Urinary bladder (tissue), 4 donors: ENCODE measurements around the gene RCAN3. TPM values are rescaled to one million over a fixed set of nuclear protein-coding genes. Genes with fewer than 3 reads are reported as not detected.
"Not testable (repeated sequence)": the region's sequence is repeated elsewhere in the genome, so short reads cannot be mapped to it uniquely, and the experiment has no call there.

Source experiments
- DNase-seq: peaks from one replicate; pipeline ENCODE4 v3.0.0-alpha.2; 2015; ENCODE audit errors: extremely low spot score
- H3K27ac ChIP-seq: one replicate; pipeline ENCODE4 v1.5.1; 2013; ENCODE audit warnings: low read depth, mild to moderate bottlenecking, moderate library complexity
- H3K36me3 ChIP-seq: one replicate; pipeline ENCODE4 v1.6.1; 2013; ENCODE audit warnings: mild to moderate bottlenecking, moderate library complexity; ENCODE audit not compliant: insufficient read depth
- H3K4me1 ChIP-seq: one replicate; pipeline ENCODE4 v1.6.1; 2013; ENCODE audit warnings: mild to moderate bottlenecking, moderate library complexity; ENCODE audit not compliant: insufficient read depth
- H3K4me3 ChIP-seq: one replicate; pipeline ENCODE4 v1.5.1; 2013; ENCODE audit warnings: low read depth, low read length
- WGBS: extraction: QIAGEN DNeasy Blood & Tissue Kit; methylation state at CpG from one replicate; pipeline ENCODE4 v1.1.7; 2013; 5-methylcytosine and 5-hydroxymethylcytosine counted together
- polyA plus RNA-seq: library from polyadenylated mRNA; stranded (reverse); fragments of 200-250 nt; gene quantifications from one replicate; pipeline ENCODE4 v1.2.3, GENCODE V29; 2013
- total RNA-seq: library from RNA; depleted of rRNA; stranded (reverse); fragments of >200 nt; gene quantifications from one replicate; pipeline ENCODE4 v1.2.3, GENCODE V29; 2014
- donor health status: healthy with polysubstance abuse.
- donor health status: healthy.

Gene RCAN3
- total and polyA plus RNA-seq, 2 donors: 2.6 to 8.6 TPM

DNA sequence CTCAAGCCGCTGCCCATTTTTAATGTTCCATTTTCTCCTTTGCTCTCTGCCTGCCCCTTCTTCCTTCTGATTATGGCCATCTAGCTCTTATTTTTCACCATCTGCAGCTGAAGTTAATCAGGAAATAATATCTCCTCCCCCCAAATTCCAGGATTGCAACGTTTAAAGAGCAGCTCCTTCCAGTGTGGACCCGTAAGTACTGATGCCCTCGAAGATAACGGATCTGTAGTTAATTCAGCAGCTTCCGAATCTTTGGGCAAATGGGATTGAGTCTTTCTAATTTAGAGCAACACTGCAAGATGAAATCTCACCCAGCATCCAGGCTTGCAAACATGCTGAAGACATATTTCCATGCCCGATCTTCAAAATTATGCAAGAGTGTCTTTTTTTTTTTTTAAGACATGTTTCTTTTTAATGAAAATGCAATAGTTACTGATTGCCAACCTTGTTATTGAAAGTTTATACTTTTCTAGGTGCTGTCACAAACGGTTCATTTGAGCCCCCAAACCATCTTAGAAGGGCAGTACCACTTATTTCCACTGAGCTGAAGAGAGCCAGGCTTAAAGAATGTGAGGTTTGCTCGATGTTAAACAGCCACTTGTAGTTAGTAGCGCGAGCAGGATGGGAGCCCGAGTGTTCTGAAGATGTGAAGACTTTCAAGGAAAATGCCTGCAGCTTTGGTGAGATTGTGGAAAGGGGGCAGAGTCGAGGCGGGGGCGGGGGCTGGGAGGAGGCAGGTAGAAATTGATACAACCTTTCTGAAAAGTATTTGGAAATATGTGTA, 10.9 kb upstream of the RCAN3 start:
- no peak for DNase-seq
- Histone ChIP-seq H3K4me3 (no peak overlapping the region), H3K27ac (no peak overlapping the region), H3K4me1 (no peaks in the 10 kb centered on the region), H3K36me3 (no peaks in the 10 kb centered on the region)
- 35% methylated on average over 15 of the region's 15 CpGs for WGBS

DNA sequence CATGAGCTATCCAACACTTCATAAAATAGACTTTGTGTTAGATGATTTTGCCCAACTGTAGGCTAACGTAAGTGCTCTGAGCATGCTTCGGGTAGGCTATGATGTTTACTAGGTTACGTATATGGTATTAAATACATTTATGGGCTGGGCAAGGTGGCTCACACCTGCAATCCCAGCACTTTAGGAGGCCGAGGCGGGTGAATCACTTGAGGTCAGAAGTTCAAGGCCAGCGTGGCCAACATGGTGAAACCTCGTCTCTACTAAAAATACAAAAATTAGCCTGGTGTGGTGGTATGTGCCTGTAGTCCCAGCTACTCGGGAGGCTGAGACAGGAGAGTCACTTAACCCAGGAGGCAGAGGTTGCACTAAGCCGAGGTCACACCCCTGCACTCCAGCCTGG, 9.7 kb upstream of the RCAN3 start:
- not testable (repeated sequence) for H3K36me3 ChIP-seq, DNase-seq, H3K4me1 ChIP-seq, H3K27ac ChIP-seq, H3K4me3 ChIP-seq
- WGBS: 87% methylated on average over 9 of the region's 9 CpGs

DNA sequence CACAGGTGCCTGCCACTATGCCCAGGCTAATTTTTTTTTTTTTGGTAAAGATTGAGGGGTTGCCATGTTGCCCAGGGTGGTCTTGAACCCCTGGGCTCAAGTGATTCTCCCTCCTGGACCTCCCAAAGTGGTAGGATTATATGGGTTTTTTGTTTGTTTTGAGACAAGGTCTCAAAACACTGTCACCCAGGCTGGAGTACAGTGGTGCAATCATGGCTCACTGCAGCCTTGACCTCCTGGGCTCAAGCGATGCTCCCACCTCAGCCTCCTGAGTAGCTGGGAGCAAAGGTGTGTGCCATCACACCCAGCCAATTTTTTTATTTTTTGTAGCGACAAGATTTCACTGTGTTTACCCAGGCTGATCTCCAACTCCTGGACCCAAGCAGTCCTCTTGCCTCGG, 8.9 kb upstream of the RCAN3 start:
- Histone ChIP-seq H3K36me3 (no peaks in the 10 kb centered on the region), H3K27ac (no peak overlapping the region), H3K4me3 (no peak overlapping the region), H3K4me1 (no peaks in the 10 kb centered on the region)
- 77% methylated on average over 3 of the region's 3 CpGs for WGBS
- DNase-seq: no peak

DNA sequence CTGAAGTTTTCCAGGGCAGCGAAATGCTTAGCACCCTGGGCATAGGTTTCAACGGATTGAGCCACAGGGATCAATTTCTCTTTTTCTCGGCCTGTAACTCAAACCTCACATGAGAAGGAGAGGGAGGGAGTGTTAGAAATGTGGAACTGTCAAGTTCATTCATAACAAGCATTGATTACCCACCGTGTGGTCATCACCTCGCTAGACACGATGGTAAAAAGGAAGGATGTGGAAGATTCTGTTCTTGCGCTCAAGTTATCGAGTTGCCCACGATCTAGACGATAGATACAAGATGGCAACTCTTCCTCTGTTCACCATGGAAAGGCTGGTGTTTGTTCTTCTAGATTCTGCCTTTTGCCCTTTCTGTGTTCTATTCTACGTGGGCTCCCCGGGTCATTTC, 4.0 kb upstream of the RCAN3 start:
- no peak for DNase-seq
- H3K27ac ChIP-seq: no peak overlapping the region
- H3K4me3 ChIP-seq: no peak overlapping the region
- no peaks in the 10 kb centered on the region for H3K36me3 ChIP-seq
- H3K4me1 ChIP-seq: peaks cover 2% of the 10 kb centered on the region
- WGBS: 89% methylated on average over 12 of the region's 12 CpGs

DNA sequence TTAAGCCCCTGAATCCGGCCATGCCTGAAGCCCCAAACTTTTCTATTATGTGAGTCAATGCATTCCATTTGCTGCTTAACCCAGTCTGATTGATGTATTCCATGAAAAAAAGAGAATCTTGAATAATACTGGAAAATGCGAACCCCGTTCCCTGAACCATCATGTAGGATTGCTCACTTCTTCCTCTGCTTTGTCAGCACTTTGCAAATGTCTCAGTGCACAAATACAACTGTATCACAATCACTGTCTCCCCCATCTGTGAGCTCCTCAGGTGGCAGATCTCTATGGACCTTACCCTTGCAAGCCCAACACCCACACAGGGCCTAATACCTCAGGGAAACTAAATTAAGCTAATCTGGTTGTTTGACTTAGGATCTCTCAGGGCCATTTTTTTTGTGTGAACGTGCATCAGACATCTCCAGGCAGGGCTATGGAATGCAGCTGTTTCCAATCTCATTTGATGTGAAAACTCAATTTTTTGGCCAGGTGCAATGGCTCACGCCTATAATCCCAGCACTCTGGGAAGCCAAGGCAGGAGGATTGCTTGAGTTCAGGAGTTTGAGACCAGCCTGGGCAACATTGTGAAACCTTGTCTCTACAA, 2.1 kb upstream of the RCAN3 start:
- Histone ChIP-seq H3K4me1 (peaks cover 2% of the 10 kb centered on the region), H3K36me3 (no peaks in the 10 kb centered on the region), H3K4me3 (no peak overlapping the region), H3K27ac (no peak overlapping the region)
- DNase-seq: no peak
- 63% methylated on average over 5 of the region's 5 CpGs for WGBS

DNA sequence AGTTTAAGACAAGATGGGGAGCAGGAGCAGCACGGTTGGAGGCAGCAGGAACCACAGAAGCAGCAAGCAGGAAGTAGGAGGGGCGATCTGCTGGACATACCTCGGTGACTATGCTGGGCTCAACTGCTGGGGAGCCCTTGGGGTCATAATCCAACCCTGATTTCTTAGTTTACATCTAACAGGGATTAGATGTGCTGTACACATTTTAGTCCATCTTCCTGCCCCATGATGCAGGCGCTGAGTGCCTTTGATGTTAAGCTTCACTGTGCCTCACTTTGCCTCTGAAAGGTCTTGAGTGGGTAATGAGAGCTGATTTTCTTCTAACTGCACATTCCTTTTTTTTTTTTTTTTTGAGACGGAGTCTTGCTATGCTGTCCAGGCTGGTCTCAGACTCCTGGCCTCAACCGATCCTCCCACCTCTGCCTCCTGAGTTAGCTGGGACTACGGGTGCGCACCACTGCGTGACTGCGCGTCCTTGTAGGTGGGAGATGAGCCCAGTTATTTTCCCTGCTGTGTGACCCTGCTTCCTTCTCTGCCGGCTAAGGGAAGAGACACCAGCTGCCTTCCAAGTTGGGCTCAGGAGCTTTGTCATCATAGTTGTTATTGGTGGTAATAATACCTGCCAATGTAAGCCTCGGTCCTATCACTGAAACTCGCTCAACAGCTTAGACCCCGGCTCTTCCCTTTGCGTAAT, 1.1 kb upstream of the RCAN3 start:
- Histone ChIP-seq H3K27ac (peak overlapping the region; percentile 92), H3K36me3 (no peaks in the 10 kb centered on the region), H3K4me3 (peak overlapping the region; percentile 82), H3K4me1 (peaks cover 2% of the 10 kb centered on the region)
- 57% methylated on average over 16 of the region's 16 CpGs for WGBS
- DNase-seq: no peak

DNA sequence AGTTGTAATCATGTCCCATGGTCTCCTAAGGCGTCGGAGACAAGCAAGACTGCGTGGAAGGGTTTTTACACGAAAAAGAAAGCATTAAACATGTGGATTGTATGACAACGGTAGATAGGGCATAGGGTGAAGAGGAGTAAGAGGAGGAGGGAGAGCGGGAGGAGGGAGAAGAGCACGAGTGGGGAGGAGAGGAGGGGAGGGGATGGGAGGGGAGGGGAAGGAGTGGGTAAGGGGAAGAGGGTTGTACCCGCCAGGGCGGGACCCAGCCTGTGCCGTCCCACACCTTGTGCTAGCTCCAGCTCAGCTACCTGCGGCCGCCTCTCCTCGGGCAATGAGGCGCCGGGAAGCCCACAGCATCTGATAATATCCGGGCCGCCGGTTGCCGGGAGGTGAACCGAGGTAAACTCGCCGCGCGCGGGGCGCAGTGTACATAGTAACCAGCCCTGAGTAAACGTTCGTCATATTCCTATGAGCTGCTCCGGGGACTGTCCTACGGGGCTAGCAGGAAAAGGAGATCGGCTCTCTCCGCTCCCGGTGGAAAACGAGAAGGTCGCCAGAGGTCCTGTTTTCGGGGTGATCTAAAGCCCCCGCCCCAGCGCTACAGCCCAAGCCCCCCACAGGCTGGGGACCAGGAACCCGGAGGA, 449 bp upstream of the RCAN3 start:
- 2% methylated on average over 39 of the region's 39 CpGs for WGBS
- peak; percentile 49 for DNase-seq
- Histone ChIP-seq H3K4me3 (peak overlapping the region; percentile 82), H3K36me3 (no peaks in the 10 kb centered on the region), H3K27ac (peak overlapping the region; percentile 92), H3K4me1 (peaks cover 2% of the 10 kb centered on the region)

DNA sequence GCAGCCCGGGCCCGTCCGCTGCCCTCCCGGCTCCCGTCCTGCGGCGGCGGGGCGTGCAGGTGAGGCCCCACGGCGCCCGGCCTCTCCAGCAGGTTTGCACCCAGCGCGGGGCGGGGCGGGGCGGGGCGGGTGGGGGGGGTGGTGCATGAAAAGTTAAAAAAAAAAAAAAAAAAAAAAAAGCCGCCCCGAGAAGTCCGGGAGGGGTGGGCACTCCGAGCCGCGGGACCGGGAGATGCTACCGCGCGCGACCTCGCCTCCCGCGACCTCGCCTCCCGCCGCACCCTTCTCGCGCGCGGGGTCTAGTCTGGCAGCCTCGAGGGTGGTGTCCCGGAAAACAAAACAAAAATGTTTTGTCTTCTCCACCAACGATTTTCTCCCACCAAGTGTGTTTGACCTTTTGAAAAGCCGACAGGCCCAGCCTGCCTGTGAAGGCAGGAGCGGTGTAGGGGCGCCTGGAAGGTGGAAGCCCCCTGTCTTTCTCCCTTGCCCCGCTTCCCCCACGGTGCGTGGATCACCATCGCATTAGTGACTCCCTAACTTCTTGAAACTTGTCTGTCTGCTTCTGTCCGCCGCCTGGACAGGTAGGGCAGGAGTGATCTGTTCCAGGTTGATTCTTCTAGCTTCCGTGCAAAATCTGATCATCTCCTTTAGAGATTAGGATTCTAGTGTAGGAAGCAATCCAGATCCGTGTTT, 569 bp downstream of the RCAN3 start:
- H3K4me1 ChIP-seq: peaks cover 2% of the 10 kb centered on the region
- 6% methylated on average over 53 of the region's 53 CpGs for WGBS
- peak overlapping the region; percentile 68 for H3K27ac ChIP-seq
- peak overlapping the region; percentile 82 for H3K4me3 ChIP-seq
- no peak for DNase-seq
- H3K36me3 ChIP-seq: no peaks in the 10 kb centered on the region

DNA sequence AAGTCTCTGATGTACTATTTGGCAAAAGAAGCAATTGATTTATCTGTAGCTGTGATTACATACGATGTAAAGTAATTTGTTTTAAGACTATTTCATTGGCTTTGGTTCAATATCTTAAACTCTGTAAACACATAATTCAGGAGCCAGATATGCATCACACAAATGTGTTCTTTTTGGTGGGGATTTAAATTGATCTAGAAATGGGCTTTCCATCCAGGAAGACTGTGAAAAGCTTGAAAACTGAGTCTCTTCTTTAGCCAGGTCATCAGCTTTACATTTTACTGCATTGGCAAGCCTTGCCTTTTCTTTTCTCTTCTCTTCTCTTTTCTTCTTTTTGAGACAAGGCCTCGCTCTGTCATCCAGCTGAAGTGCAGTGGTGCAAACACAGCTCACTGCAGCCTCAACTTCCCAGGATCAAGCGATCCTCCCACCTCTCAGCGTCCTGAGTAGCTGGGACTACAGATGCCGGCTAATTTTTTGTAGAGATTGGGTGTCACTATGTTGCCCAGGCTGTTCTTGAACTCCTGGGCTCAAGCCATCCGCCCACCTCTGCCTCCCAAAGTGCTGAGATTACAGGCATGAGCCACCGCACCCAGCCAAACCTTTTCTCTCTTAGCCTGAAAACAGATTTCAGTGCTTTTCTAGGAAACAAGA, 1.4 kb downstream of the RCAN3 start:
- H3K4me3 ChIP-seq: peak overlapping the region; percentile 82
- 80% methylated on average over 7 of the region's 7 CpGs for WGBS

DNA sequence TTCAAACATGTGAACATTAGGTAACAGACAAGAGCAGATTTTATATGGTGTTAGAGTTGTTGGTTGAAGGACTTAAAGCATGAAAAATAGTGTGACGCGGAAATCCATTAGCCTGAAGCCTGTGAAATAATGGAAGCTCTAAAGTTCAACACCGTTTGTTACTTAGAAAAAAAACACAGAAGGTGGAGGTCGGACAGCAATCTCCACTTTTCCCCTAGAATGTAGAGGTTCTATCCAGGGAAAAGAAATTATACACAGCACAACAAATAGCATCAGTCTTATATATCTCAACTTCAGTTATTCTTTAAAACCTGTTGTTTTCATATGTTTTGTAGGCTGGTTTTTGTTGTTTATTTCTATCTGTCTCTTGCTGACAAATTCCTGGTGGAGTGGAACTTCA, 1.9 kb downstream of the RCAN3 start:
- 89% methylated on average over 4 of the region's 4 CpGs for WGBS
- no peak overlapping the region for H3K27ac ChIP-seq
- peaks cover 2% of the 10 kb centered on the region for H3K4me1 ChIP-seq
- no peak overlapping the region for H3K4me3 ChIP-seq
- no peaks in the 10 kb centered on the region for H3K36me3 ChIP-seq
- DNase-seq: no peak

More for the DNA sequence above, 1.4 kb downstream of the RCAN3 start:
- no peak for DNase-seq
- H3K36me3 ChIP-seq: no peaks in the 10 kb centered on the region
- no peak overlapping the region for H3K27ac ChIP-seq
- peaks cover 2% of the 10 kb centered on the region for H3K4me1 ChIP-seq

DNA sequence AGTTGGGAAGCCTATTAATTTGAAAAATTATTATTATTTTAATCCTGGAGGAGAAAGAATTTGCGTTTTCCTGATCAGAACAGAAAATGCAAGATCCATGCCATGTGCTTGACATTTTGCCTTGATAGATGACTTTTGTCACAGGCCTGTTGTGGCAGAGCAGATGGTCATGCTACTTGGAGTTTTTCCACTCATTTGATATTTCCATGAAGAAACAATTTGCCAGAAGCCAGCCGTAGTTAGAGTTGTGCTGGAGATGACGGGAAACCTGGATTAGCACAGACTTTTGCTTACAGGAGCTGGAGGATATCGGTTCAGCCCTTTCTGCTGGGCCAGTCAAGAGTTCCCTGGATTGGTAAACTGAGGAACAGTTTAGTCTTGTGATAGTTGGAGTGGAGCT, 3.2 kb downstream of the RCAN3 start:
- Histone ChIP-seq H3K36me3 (no peaks in the 10 kb centered on the region), H3K27ac (no peak overlapping the region), H3K4me3 (no peak overlapping the region), H3K4me1 (peaks cover 2% of the 10 kb centered on the region)
- DNase-seq: no peak
- WGBS: 92% methylated on average over 4 of the region's 4 CpGs

DNA sequence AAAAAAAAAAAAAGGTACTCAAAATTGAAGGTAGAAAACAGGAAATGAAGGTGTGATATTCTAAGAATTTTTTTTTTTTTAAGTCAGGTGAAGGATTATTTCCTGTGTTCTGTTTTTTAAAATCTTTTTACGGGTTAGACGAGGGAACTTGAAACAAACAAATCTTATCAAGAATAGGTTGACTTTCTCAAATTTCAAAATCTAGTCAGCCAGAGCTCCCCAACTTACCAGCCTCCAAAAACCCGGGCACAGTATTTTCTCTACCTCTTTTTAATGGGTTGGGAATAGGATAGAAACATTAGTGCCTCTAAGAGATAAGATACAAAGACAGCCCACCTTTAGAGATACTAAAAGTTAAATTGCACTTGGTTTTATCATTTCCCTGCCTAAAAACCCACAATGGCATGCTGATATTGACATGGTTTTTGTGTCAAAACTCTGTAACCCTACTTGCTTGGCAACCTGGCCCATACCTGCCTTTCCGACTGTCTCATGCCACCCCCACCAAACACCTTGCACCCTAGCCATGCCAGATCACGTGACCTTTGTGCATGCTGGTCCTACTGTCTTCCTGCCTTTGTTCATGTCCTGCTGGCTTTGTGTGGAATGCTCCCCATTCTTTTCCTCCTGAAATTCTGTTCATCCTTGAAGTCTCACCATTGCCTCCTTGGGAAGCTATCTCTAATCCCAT, 4.2 kb downstream of the RCAN3 start:
- H3K27ac ChIP-seq: no peak overlapping the region
- H3K4me3 ChIP-seq: no peak overlapping the region
- no peaks in the 10 kb centered on the region for H3K4me1 ChIP-seq
- H3K36me3 ChIP-seq: no peaks in the 10 kb centered on the region
- DNase-seq: no peak
- 79% methylated on average over 5 of the region's 5 CpGs for WGBS
